Right ventricle myocardium superior (tissue), 1 donor: ENCODE measurements around the gene PAPPA. TPM values are rescaled to one million over a fixed set of nuclear protein-coding genes. Genes with fewer than 3 reads are reported as not detected.
A peak's percentile ranks its signal among the peaks of the same experiment; 100 is the strongest.

Experiments
- ATAC-seq: fragments of 200-7000 bp; cut with Tn5 transposase; one replicate; pipeline ENCODE4 v1.9.1; 2020; ENCODE audit warnings: mild to moderate bottlenecking; ENCODE audit not compliant: poor library complexity
- DNase-seq: peaks from one replicate; pipeline ENCODE4 v3.0.0-alpha.2; 2020
- intact Hi-C: fragments of 100-400 bp; cut with DNase I; formaldehyde crosslinking; loops from one replicate; pipeline ENCODE4 v1.11.2; 2022
- total RNA-seq: library from RNA; stranded (reverse); fragmentation: NEBNext Ultra II Directional; extraction: Animal tissue kit (Norgen Biotek cat#: 25700); gene quantifications from one replicate; pipeline ENCODE4 v1.2.1, GENCODE V29; 2021
- donor health status: DM: no; HTN: yes; CAD: no; lungs with severe emphysema.

Gene PAPPA
- total RNA-seq, 1 donor from 2014 or later, result 1.2 TPM

- intact Hi-C loops, result no loop called here
- no peak for ATAC-seq
Measured at GRCh38 chr9:116350213-116350612, 196.6 kb downstream of the PAPPA start.

GRCh38 chr9:116352958-116353357, 199.4 kb downstream of the PAPPA start:
- intact Hi-C loops, result no loop called here
- ATAC-seq (no peak), DNase-seq (no peak)

More at GRCh38 chr9:116350213-116350612, 196.6 kb downstream of the PAPPA start:
- DNase-seq, result no peak

GRCh38 chr9:116355153-116355921, 201.7 kb downstream of the PAPPA start:
- DNase-seq (no peak), ATAC-seq (peak; percentile 91)
- intact Hi-C loops, result no loop called here

GRCh38 chr9:116358251-116358650, 204.7 kb downstream of the PAPPA start:
- DNase-seq (no peak), ATAC-seq (no peak)
- intact Hi-C loops, result no loop called here

- DNase-seq (no peak), ATAC-seq (no peak)
- intact Hi-C loops, result no loop called here
Measured at GRCh38 chr9:116360016-116360415, 206.4 kb downstream of the PAPPA start.

- DNase-seq, result no peak
- intact Hi-C loops, result no loop called here
- ATAC-seq, result no peak
Measured at GRCh38 chr9:116360989-116361388, 207.4 kb downstream of the PAPPA start.

GRCh38 chr9:116361547-116361946, 208.0 kb downstream of the PAPPA start:
- DNase-seq (no peak), ATAC-seq (no peak)
- intact Hi-C loops, result no loop called here

- DNase-seq (no peak), ATAC-seq (no peak)
- intact Hi-C loops, result no loop called here
Measured at GRCh38 chr9:116362493-116362892, 208.9 kb downstream of the PAPPA start.

- intact Hi-C loops, result no loop called here
- ATAC-seq (peak; percentile 98), DNase-seq (peak; percentile 71)
Measured at GRCh38 chr9:116365056-116365471, 211.5 kb downstream of the PAPPA start.

GRCh38 chr9:116366241-116366640, 212.7 kb downstream of the PAPPA start:
- intact Hi-C loops, result no loop called here
- ATAC-seq, result no peak
- no peak for DNase-seq

GRCh38 chr9:116368680-116369079, 215.1 kb downstream of the PAPPA start:
- DNase-seq, result no peak
- no peak for ATAC-seq
- intact Hi-C loops, result no loop called here

GRCh38 chr9:116369706-116370105, 216.1 kb downstream of the PAPPA start:
- no peak for DNase-seq
- no peak for ATAC-seq
- intact Hi-C loops, result no loop called here

GRCh38 chr9:116370556-116370955, 217.0 kb downstream of the PAPPA start:
- ATAC-seq (no peak), DNase-seq (no peak)
- intact Hi-C loops, result no loop called here

- ATAC-seq (peak; percentile 64), DNase-seq (no peak)
- intact Hi-C loops, result no loop called here
Measured at GRCh38 chr9:116372081-116372673, 218.6 kb downstream of the PAPPA start.

- intact Hi-C loops, result no loop called here
- DNase-seq, result no peak
- ATAC-seq, result no peak
Measured at GRCh38 chr9:116372786-116373185, 219.2 kb downstream of the PAPPA start.

GRCh38 chr9:116377179-116377798, 223.7 kb downstream of the PAPPA start:
- DNase-seq (no peak), ATAC-seq (no peak)
- intact Hi-C loops, result no loop called here

GRCh38 chr9:116378873-116379272, 225.3 kb downstream of the PAPPA start:
- ATAC-seq (no peak), DNase-seq (no peak)
- intact Hi-C loops, result no loop called here

GRCh38 chr9:116379821-116380220, 226.2 kb downstream of the PAPPA start:
- DNase-seq, result no peak
- ATAC-seq, result no peak
- intact Hi-C loops, result no loop called here

- intact Hi-C loops, result no loop called here
- ATAC-seq (no peak), DNase-seq (no peak)
Measured at GRCh38 chr9:116380496-116380995, 227.0 kb downstream of the PAPPA start.

GRCh38 chr9:116381350-116381749, 227.8 kb downstream of the PAPPA start:
- DNase-seq (no peak), ATAC-seq (no peak)
- intact Hi-C loops, result no loop called here
